IPS-15b (cell line): ENCODE data around the gene DUSP7.
A peak's percentile ranks its signal among the peaks of the same experiment; 100 is the strongest.

Experiments used
- H3K27me3 ChIP-seq: one replicate; pipeline ENCODE4 v1.6.1; 2013; ENCODE audit warnings: low read length; ENCODE audit not compliant: control insufficient read depth, insufficient read depth
- H3K36me3 ChIP-seq: one replicate; pipeline ENCODE4 v1.6.1; 2013; ENCODE audit warnings: low read length; ENCODE audit not compliant: control insufficient read depth, insufficient read depth
- H3K4me1 ChIP-seq: one replicate; pipeline ENCODE4 v1.6.1; 2013; ENCODE audit warnings: mild to moderate bottlenecking, low read length; ENCODE audit not compliant: control insufficient read depth, insufficient read depth
- H3K4me3 ChIP-seq: one replicate; pipeline ENCODE4 v1.5.1; 2013; ENCODE audit warnings: low read depth, low read length
- H3K9ac ChIP-seq: one replicate; pipeline ENCODE4 v1.6.1; 2013; ENCODE audit warnings: low read depth, mild to moderate bottlenecking, low read length
- H3K9me3 ChIP-seq: one replicate; pipeline ENCODE4 v1.6.1; 2013; ENCODE audit warnings: mild to moderate bottlenecking, low read length; ENCODE audit not compliant: control insufficient read depth, insufficient read depth

Gene DUSP7

DNA sequence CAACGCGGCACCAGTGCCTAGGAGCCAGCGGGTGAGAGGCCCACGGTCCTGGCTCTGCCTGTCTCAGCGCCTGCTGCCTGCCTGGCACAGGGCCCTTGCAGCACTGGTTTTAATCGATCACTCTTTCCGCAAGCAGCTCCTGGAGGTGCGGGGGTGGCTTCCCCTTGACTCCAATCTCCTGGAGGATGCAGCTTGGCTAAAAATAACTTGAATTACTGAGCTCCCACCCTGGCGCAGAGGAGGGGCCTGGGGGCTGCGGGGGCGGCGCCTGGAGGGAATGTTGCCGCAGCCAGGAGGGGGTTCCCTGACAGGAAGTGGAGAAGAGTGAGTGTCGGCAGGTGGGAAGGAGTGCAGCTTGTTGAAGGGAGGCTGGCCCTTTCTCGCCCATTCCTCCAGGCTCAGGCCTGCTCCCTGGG is 50.8 kb downstream of the DUSP7 start:
- Histone ChIP-seq H3K4me1 (peaks cover 14% of the 10 kb centered on the region), H3K4me3 (peak overlapping the region; percentile 18), H3K36me3 (no peaks in the 10 kb centered on the region), H3K9me3 (no peaks in the 10 kb centered on the region), H3K9ac (peak overlapping the region; percentile 70), H3K27me3 (no peaks in the 10 kb centered on the region)

DNA sequence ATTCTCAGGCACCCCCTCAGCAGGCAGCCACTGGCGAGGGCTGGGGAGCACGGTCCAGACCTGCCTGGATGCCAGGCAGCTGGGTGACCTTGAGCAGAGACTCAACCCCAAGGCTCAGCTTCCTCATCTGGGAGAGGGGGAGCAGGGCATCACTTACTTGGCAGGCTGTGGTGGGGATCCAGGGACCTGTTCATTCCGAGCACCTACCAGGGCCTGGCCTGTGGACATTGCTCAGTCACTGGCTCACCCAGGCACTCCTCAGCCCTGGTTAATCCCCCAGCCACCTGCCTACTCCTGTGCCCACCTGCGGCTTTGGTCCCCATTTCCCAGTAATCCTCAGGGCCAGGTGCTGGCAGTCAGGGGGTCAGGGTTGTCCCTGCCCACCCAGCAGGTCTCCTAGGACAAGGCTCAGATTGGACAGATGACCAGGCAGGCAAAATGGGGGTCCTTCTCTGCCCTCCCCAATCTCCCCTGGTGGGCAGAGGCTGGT is 51.4 kb downstream of the DUSP7 start:
- no peaks in the 10 kb centered on the region for H3K36me3 ChIP-seq
- H3K27me3 ChIP-seq: no peaks in the 10 kb centered on the region
- H3K9ac ChIP-seq: peak overlapping the region; percentile 70
- no peaks in the 10 kb centered on the region for H3K9me3 ChIP-seq
- H3K4me3 ChIP-seq: peak overlapping the region; percentile 18
- H3K4me1 ChIP-seq: peaks cover 14% of the 10 kb centered on the region

GRCh38 chr3:52004163-52004787 is 52.1 kb downstream of the DUSP7 start:
- no peaks in the 10 kb centered on the region for H3K27me3 ChIP-seq
- no peaks in the 10 kb centered on the region for H3K9me3 ChIP-seq
- H3K36me3 ChIP-seq: no peaks in the 10 kb centered on the region
- H3K4me1 ChIP-seq: peaks cover 14% of the 10 kb centered on the region
- no peak overlapping the region for H3K4me3 ChIP-seq
- no peak overlapping the region for H3K9ac ChIP-seq

DNA sequence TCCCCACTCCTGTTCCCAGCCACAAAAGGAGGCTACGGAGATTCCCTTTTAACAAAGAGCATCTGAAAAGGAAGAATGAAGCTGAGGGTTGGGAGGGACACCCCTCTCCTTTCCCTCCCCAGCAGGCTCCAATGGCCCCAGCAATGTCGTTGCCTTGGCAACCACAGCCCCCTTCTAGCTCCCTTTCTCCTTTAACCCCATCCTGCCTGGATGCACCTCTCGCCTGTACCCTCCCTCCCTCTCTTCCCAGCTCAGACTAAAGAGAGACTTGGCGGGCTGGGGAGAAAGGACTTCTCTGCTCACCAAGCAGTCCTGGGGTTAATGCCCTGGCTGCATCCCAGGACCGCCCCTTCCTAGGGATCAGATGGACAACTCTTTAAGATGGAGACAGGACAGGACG is 53.6 kb downstream of the DUSP7 start:
- Histone ChIP-seq H3K4me3 (no peak overlapping the region), H3K36me3 (no peaks in the 10 kb centered on the region), H3K27me3 (no peaks in the 10 kb centered on the region), H3K9me3 (no peaks in the 10 kb centered on the region), H3K9ac (no peak overlapping the region), H3K4me1 (peaks cover 14% of the 10 kb centered on the region)

DNA sequence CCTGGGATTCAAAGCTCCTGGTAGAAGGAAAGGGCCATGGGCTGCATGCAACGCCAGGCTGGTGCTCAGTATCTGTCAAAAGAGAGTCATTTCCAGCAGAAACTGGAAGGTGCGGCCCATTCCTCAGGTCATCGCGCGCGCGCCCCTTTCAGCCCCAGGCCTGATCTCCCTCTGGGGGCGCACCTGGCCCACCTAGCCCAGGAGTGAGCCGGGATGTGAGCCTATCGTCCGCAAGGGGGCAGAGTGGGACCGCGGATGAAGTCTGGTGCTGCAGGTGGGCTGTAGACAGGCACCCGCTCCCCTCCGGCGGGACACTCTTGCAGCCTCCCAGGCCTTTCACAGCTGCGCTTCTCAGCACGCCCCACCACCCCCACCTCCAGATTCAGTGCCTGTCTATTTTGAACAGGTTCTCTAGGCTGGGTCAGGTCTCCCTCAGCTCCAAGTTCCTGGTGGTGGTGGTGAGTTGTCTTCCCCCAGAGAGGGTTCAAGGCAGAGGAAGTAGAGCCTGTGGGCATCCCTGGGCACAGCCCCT is 54.9 kb downstream of the DUSP7 start:
- Histone ChIP-seq H3K4me3 (no peak overlapping the region), H3K36me3 (no peaks in the 10 kb centered on the region), H3K9me3 (no peaks in the 10 kb centered on the region), H3K9ac (no peak overlapping the region), H3K27me3 (no peaks in the 10 kb centered on the region), H3K4me1 (peaks cover 14% of the 10 kb centered on the region)

- H3K9me3 ChIP-seq: no peaks in the 10 kb centered on the region
- peaks cover 5% of the 10 kb centered on the region for H3K4me1 ChIP-seq
- peaks cover under 1% of the 10 kb centered on the region for H3K36me3 ChIP-seq
- H3K4me3 ChIP-seq: no peak overlapping the region
- H3K9ac ChIP-seq: no peak overlapping the region
- H3K27me3 ChIP-seq: no peaks in the 10 kb centered on the region
Observed at GRCh38 chr3:51999846-52000245, 56.5 kb downstream of the DUSP7 start.
